Upper lobe of right lung (tissue), 1 donor: ENCODE results near the gene EFHD1. TPM values are rescaled to one million over a fixed set of nuclear protein-coding genes. Genes with fewer than 3 reads are reported as not detected.

Experiments used
- ATAC-seq: fragments of 200-7000 bp; cut with Tn5 transposase; one replicate; pipeline ENCODE4 v1.9.1; 2020; ENCODE audit warnings: mild to moderate bottlenecking, moderate library complexity
- DNase-seq: peaks from one replicate; pipeline ENCODE4 v3.0.0-alpha.2; 2020
- H3K27ac ChIP-seq: fragments of 200-600 bp; one replicate; pipeline ENCODE4 v1.8.0; 2022
- H3K27me3 ChIP-seq: fragments of 200-600 bp; one replicate; pipeline ENCODE4 v1.8.0; 2022; ENCODE audit warnings: mild to moderate bottlenecking
- H3K36me3 ChIP-seq: fragments of 200-600 bp; one replicate; pipeline ENCODE4 v1.8.0; 2022
- H3K4me1 ChIP-seq: fragments of 200-600 bp; one replicate; pipeline ENCODE4 v1.8.0; 2022
- H3K4me3 ChIP-seq: fragments of 200-600 bp; one replicate; pipeline ENCODE4 v1.8.0; 2022; ENCODE audit warnings: mild to moderate bottlenecking
- H3K9me3 ChIP-seq: fragments of 200-600 bp; one replicate; pipeline ENCODE4 v1.8.0; 2022
- CTCF ChIP-seq: fragments of 200-600 bp; IDR thresholded peaks from one replicate; pipeline ENCODE4 v1.8.0; 2022; ENCODE audit warnings: antibody characterized with exemption
- intact Hi-C: fragments of 100-400 bp; cut with DNase I; formaldehyde crosslinking; loops from one replicate; pipeline ENCODE4 v1.11.0; 2022
- total RNA-seq: library from RNA; stranded (reverse); fragmentation: NEBNext Ultra II Directional; extraction: Animal tissue kit (Norgen Biotek cat#: 25700); gene quantifications from one replicate; pipeline ENCODE4 v1.2.1, GENCODE V29; 2021
- donor health status: DM: no; HTN: yes; CAD: no; lungs with severe emphysema.

The EFHD1 gene
- total RNA-seq, 1 donor from 2014 or later = 10.7 TPM

DNA sequence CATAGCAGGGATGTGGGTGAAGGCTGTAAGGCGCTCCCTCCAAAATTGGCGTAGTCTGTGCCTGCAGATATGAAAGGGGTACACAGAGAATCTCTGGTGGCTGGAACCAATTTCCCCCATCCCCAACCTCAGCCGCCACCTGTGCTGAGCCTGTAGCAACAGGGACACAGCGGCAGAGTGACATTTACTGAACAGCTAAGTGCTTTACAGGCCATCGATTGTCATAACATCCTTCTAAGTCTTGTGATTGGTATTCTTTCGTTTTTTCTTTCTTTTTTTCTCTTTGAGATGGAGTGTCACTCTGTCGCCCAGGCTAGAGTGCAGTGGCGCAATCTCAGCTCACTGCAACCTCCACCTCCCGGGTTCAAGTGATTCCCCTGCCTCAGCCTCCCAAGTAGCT, 12.2 kb upstream of the EFHD1 start:
- ATAC-seq = no peak
- H3K27me3 ChIP-seq = no peaks in the 10 kb centered on the region
- no peak overlapping the region for H3K27ac ChIP-seq
- no peaks in the 10 kb centered on the region for H3K9me3 ChIP-seq
- no peaks in the 10 kb centered on the region for H3K4me1 ChIP-seq
- H3K4me3 ChIP-seq = no peak overlapping the region
- H3K36me3 ChIP-seq = no peaks in the 10 kb centered on the region
- TF ChIP-seq CTCF = no peak
- intact Hi-C loops = no loop called here
- no peak for DNase-seq

GRCh38 chr2:232622563-232622962, 10.8 kb upstream of the EFHD1 start:
- H3K4me1 ChIP-seq = no peaks in the 10 kb centered on the region
- DNase-seq (no peak), ATAC-seq (no peak)
- H3K27me3 ChIP-seq = no peaks in the 10 kb centered on the region
- intact Hi-C loops = no loop called here
- H3K27ac ChIP-seq = no peak overlapping the region
- no peak for TF ChIP-seq CTCF
- H3K9me3 ChIP-seq = no peaks in the 10 kb centered on the region
- no peak overlapping the region for H3K4me3 ChIP-seq
- no peaks in the 10 kb centered on the region for H3K36me3 ChIP-seq

- H3K4me1 ChIP-seq = no peaks in the 10 kb centered on the region
- ATAC-seq = no peak
- no peak for TF ChIP-seq CTCF
- intact Hi-C loops = no loop called here
- H3K27ac ChIP-seq = no peak overlapping the region
- H3K27me3 ChIP-seq = peaks cover 8% of the 10 kb centered on the region
- DNase-seq = no peak
- no peaks in the 10 kb centered on the region for H3K9me3 ChIP-seq
- H3K36me3 ChIP-seq = no peaks in the 10 kb centered on the region
- no peak overlapping the region for H3K4me3 ChIP-seq
Observed at GRCh38 chr2:232623768-232624765, 9.3 kb upstream of the EFHD1 start.

GRCh38 chr2:232626584-232626983, 6.8 kb upstream of the EFHD1 start:
- Histone ChIP-seq H3K27me3 (peaks cover 24% of the 10 kb centered on the region), H3K27ac (no peak overlapping the region), H3K4me3 (no peak overlapping the region), H3K4me1 (no peaks in the 10 kb centered on the region), H3K36me3 (no peaks in the 10 kb centered on the region), H3K9me3 (no peaks in the 10 kb centered on the region)
- DNase-seq = no peak
- intact Hi-C loops = no loop called here
- no peak for TF ChIP-seq CTCF
- no peak for ATAC-seq

DNA sequence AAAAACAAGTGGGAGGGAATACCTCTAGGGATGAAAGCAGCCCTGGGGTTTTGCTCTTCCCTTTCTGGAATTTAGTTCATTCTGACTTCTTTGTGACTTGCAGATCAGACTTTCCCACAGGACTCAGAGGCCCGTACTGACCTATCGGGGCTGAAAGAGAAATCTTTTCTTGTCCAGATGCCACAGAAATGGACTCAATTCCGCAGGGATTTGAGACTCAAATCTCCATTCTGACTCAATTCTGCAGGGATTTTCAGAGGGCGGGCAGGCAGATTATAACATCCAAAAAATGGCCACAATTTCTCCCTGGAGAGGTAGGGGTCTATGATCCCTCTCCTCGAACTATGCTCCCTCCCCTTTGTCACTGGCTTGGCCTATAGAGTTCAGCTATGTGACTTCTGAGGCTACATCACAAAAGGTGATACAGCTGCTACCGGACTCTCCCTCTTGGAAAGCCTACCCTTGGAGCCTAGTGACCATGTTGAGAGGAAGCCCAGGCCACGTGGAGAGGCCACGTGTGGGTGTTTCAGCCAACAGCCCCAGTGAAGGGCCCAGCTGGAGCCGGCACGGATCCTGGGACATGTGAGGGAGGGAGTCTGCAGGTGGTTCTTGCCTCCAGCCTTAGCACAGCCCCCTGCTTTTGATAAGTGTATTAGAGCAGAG, 4.8 kb upstream of the EFHD1 start:
- TF ChIP-seq CTCF = no peak
- Histone ChIP-seq H3K36me3 (no peaks in the 10 kb centered on the region), H3K27ac (no peak overlapping the region), H3K27me3 (peaks cover 44% of the 10 kb centered on the region), H3K9me3 (no peaks in the 10 kb centered on the region), H3K4me3 (no peak overlapping the region), H3K4me1 (peaks cover 11% of the 10 kb centered on the region)
- intact Hi-C loops = no loop called here
- ATAC-seq = no peak
- DNase-seq = no peak
